Osteoblast (primary cell): ENCODE data around the gene OLFML2B. TPM values are rescaled to one million over a fixed set of nuclear protein-coding genes. Genes with fewer than 3 reads are reported as not detected.
"Not testable (repeated sequence)": the region's sequence is repeated elsewhere in the genome, so short reads cannot be mapped to it uniquely, and the experiment has no call there.

Experiments used
- DNase-seq: peaks from one replicate; pipeline ENCODE4 v3.0.0; 2011; ENCODE audit warnings: low spot score, mixed read lengths; ENCODE audit not compliant: insufficient read length; ENCODE audit errors: missing footprints
- H2AFZ ChIP-seq: 2 replicates; pipeline ENCODE4 v1.6.0; 2011; ENCODE audit warnings: mild to moderate bottlenecking, low read length
- H3K27ac ChIP-seq: 2 replicates; pipeline ENCODE4 v1.5.1; 2011; ENCODE audit warnings: mild to moderate bottlenecking, low read depth, low read length, moderate library complexity
- H3K27me3 ChIP-seq: 2 replicates; pipeline ENCODE4 v1.6.0; 2012; ENCODE audit warnings: mild to moderate bottlenecking, control low read depth, inconsistent platforms, low read length, moderate library complexity; ENCODE audit not compliant: insufficient read depth
- H3K36me3 ChIP-seq: 2 replicates; pipeline ENCODE4 v1.5.1; 2011; ENCODE audit warnings: mild to moderate bottlenecking, low read length, control low read depth, moderate library complexity; ENCODE audit not compliant: insufficient read depth
- H3K4me1 ChIP-seq: 2 replicates; pipeline ENCODE4 v1.5.1; 2011; ENCODE audit warnings: mild to moderate bottlenecking, low read length, control low read depth, moderate library complexity; ENCODE audit not compliant: insufficient read depth
- H3K4me2 ChIP-seq: 2 replicates; pipeline ENCODE4 v1.6.0; 2011; ENCODE audit warnings: mild to moderate bottlenecking, low read length; ENCODE audit not compliant: insufficient read depth
- H3K4me3 ChIP-seq: fragments of 200-600 bp; sonication (generic); 3 replicates; pipeline ENCODE4 v1.5.1; 2012; ENCODE audit warnings: mild to moderate bottlenecking, low read length, inconsistent platforms; ENCODE audit not compliant: insufficient read depth
- H3K79me2 ChIP-seq: 2 replicates; pipeline ENCODE4 v1.6.0; 2012; ENCODE audit warnings: mild to moderate bottlenecking, low read length, control low read depth, inconsistent platforms; ENCODE audit not compliant: insufficient read depth
- H3K9me3 ChIP-seq: 2 replicates; pipeline ENCODE4 v1.5.1; 2011; ENCODE audit warnings: low read depth, low read length, control low read depth
- H4K20me1 ChIP-seq: 2 replicates; pipeline ENCODE4 v1.6.0; 2012; ENCODE audit warnings: mild to moderate bottlenecking, low read length, control low read depth; ENCODE audit not compliant: insufficient read depth
- CTCF ChIP-seq: IDR thresholded peaks from 2 replicates; pipeline ENCODE4 v1.5.1; 2011; ENCODE audit warnings: mild to moderate bottlenecking, low read depth, low read length, moderate library complexity; ENCODE audit errors: extremely low read depth
- total RNA-seq: library from RNA; depleted of rRNA; stranded (reverse); fragments of >200 nt; gene quantifications from 2 replicates; pipeline ENCODE4 v1.2.3, GENCODE V29; 2012

The OLFML2B gene
- total RNA-seq, 1 donor, result 49.9 TPM

DNA sequence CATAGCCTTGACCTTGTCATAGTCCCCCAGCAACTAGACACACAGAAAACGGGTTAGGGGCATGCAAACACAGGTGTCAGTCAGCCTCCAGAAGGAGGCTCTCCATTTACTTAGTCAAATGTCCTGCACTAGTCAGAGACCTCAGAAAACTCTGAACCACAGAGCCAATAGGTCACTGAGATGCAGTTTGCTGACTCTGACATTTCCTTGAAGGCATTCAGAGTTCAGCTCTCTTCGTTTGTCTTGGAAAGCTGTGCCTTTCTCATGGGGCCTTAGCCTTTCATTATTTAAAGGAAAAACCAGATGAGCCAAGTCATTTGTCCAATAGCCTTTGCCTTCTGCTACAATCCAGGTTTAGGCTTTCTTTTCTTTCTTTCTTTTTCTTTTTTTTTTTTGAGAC lies 3.5 kb downstream of the OLFML2B start:
- peaks cover 47% of the 10 kb centered on the region for H3K4me1 ChIP-seq
- no peak overlapping the region for H3K4me3 ChIP-seq
- H3K79me2 ChIP-seq, result no peaks in the 10 kb centered on the region
- peak overlapping the region; percentile 25 for H3K4me2 ChIP-seq
- no peak overlapping the region for H2AFZ ChIP-seq
- no peak overlapping the region for H3K27ac ChIP-seq
- DNase-seq, result peak; percentile 69
- TF ChIP-seq CTCF, result no peak
- H3K27me3 ChIP-seq, result no peaks in the 10 kb centered on the region
- no peaks in the 10 kb centered on the region for H3K9me3 ChIP-seq
- H4K20me1 ChIP-seq, result no peaks in the 10 kb centered on the region
- no peaks in the 10 kb centered on the region for H3K36me3 ChIP-seq

- H3K4me2 ChIP-seq, result peak overlapping the region; percentile 26
- no peaks in the 10 kb centered on the region for H3K79me2 ChIP-seq
- H3K36me3 ChIP-seq, result no peaks in the 10 kb centered on the region
- DNase-seq, result peak; percentile 31
- no peak overlapping the region for H3K4me3 ChIP-seq
- H2AFZ ChIP-seq, result no peak overlapping the region
- H4K20me1 ChIP-seq, result no peaks in the 10 kb centered on the region
- no peaks in the 10 kb centered on the region for H3K9me3 ChIP-seq
- peaks cover 45% of the 10 kb centered on the region for H3K4me1 ChIP-seq
- H3K27ac ChIP-seq, result no peak overlapping the region
- H3K27me3 ChIP-seq, result no peaks in the 10 kb centered on the region
- TF ChIP-seq CTCF, result no peak
These were observed 4.2 kb downstream of the OLFML2B start for GRCh38 chr1:162019446-162019845.

DNA sequence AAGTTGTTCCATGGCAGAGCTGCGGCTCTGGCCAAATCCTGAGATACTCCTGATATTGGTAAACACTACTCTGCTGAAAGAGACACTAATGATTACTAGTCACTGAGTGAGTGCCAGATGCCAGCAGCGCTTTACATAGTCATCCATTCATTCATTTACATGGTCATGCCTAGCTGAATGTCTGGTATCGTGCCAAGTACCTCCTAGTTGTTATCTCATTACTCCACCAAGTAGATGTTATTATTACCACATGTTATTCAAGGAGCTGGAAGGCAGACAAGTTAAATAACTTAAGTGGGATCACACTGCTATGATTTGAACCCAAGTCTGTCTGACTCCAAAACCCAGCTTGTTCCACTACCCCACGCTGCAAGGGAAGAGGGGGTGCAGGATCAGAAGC lies 4.7 kb downstream of the OLFML2B start:
- H3K79me2 ChIP-seq, result no peaks in the 10 kb centered on the region
- peak overlapping the region; percentile 26 for H3K4me2 ChIP-seq
- H3K4me1 ChIP-seq, result peaks cover 42% of the 10 kb centered on the region
- no peaks in the 10 kb centered on the region for H3K9me3 ChIP-seq
- H2AFZ ChIP-seq, result no peak overlapping the region
- H4K20me1 ChIP-seq, result no peaks in the 10 kb centered on the region
- H3K4me3 ChIP-seq, result no peak overlapping the region
- peak; percentile 86 for DNase-seq
- H3K27ac ChIP-seq, result no peak overlapping the region
- no peaks in the 10 kb centered on the region for H3K36me3 ChIP-seq
- TF ChIP-seq CTCF, result no peak
- H3K27me3 ChIP-seq, result no peaks in the 10 kb centered on the region

- no peaks in the 10 kb centered on the region for H3K9me3 ChIP-seq
- H3K79me2 ChIP-seq, result no peaks in the 10 kb centered on the region
- no peak overlapping the region for H3K4me2 ChIP-seq
- no peaks in the 10 kb centered on the region for H3K36me3 ChIP-seq
- peak; percentile 21 for DNase-seq
- H3K27ac ChIP-seq, result no peak overlapping the region
- no peak overlapping the region for H2AFZ ChIP-seq
- no peak overlapping the region for H3K4me3 ChIP-seq
- peaks cover 42% of the 10 kb centered on the region for H3K4me1 ChIP-seq
- TF ChIP-seq CTCF, result no peak
- no peaks in the 10 kb centered on the region for H3K27me3 ChIP-seq
- no peaks in the 10 kb centered on the region for H4K20me1 ChIP-seq
These were observed 5.3 kb downstream of the OLFML2B start for GRCh38 chr1:162018418-162018817.

DNA sequence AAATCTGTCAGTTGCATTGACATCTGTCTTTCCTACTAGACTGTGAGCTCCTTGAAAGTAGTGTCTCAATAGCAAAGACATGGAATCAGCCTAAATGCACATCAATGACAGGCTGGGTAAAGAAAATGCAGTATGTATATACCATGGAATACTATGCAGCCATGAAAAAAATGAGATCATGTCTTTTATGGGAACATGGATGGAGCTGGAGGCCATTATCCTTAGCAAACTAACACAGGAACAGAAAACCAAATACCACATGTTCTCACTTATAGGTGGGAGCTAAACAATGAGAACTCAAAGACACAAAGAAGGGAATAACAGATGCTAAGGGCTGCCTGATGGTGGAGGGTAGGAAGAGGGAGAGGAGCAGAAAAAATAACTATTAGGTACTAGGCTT lies 5.9 kb downstream of the OLFML2B start:
- peaks cover 38% of the 10 kb centered on the region for H3K4me1 ChIP-seq
- DNase-seq, H3K79me2 ChIP-seq, H2AFZ ChIP-seq, H3K27ac ChIP-seq, H3K4me3 ChIP-seq, H3K4me2 ChIP-seq, H3K9me3 ChIP-seq, H4K20me1 ChIP-seq, H3K36me3 ChIP-seq, H3K27me3 ChIP-seq: not testable (repeated sequence)
